Stimulated activated CD8-positive, alpha-beta memory T cell treated with anti-CD3 and anti-CD28 coated beads, Interleukin-2, amount 100 ng/mL, for 48 hours (primary cell): Measurements from ENCODE around the gene TENT5C.

Experiments used
- DNase-seq, 2 donors: peaks; one replicate each; pipeline ENCODE4 v3.0.0-alpha.2; 2020; ENCODE audit warnings: low read depth in 2 of 2

Gene TENT5C

GRCh38 chr1:117573386-117574023 lies 32.3 kb upstream of the TENT5C start:
- no peak for DNase-seq

DNA sequence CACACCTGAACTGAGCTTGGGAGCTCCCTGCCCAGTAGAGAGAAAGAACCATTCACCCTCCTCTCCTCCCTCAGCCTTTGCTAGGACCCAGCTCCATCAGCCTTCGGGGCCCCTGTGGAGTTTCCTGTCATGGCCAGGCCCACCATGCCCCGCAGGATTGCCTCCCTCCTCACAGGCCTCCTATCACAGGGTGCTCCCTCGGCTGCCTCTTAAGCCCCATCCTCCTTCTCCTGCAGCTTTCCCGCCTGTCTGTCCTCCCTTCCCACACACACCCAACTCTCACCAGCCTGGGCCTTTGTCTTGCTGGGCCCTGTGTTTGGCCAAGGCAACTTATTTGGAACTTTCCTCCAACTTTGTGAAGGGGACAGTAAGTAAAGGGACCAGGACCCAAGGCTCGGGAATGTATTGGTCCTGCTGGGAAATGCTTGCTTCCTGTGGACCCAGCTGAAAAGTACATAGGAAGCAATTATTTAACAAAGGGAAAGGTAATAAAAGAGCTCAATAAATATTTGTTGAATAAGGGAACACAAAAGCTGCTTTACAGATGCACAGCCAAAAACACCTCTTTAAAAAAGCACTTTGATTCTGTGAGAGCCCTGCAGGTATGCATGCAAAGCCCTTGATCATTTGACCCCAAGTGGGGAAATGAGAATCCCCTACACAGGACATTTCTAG lies 31.6 kb upstream of the TENT5C start:
- DNase-seq: no peak

GRCh38 chr1:117575586-117576225 lies 30.1 kb upstream of the TENT5C start:
- DNase-seq: no peak

DNA sequence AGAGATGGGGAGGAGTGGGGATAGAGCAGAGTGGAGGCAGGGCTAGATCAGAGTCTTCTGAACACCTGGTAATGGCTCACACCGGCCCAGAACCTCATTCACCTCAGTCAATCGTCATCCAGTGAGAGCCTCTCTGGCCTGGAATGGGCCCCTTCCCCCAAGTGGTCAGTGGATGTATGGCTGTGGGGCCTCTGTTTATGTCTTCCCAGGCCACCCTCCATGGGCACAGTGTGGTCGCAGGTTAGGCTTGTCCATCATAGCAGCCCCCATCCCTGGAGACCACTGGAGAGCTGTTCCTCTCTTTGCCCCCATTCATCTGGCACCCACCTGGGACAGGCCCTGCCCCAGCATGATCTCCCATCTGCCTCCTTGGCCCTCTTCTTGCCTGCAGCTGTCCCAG lies 29.6 kb upstream of the TENT5C start:
- DNase-seq: no peak

- no peak for DNase-seq
Measured at GRCh38 chr1:117577191-117577885, 28.5 kb upstream of the TENT5C start.

DNA sequence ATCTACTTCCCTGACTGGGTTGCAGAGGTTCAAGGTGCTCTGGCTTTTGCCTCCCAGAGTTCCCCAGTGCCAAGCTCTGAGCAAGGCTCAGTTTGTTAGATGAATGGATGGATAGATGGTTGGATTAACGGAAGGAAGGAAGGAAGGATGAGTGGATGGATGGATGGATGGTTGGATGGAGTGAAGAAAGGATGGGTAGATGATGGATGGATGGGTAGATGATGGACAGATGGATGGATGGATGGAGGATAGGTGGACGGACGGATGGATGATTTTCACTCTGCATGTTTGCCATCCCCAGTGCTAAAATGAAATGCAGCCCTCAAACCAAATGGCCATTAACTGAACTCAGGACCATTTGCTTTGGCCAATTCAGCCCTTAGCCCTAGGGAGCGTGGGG lies 27.4 kb upstream of the TENT5C start:
- no peak for DNase-seq

DNA sequence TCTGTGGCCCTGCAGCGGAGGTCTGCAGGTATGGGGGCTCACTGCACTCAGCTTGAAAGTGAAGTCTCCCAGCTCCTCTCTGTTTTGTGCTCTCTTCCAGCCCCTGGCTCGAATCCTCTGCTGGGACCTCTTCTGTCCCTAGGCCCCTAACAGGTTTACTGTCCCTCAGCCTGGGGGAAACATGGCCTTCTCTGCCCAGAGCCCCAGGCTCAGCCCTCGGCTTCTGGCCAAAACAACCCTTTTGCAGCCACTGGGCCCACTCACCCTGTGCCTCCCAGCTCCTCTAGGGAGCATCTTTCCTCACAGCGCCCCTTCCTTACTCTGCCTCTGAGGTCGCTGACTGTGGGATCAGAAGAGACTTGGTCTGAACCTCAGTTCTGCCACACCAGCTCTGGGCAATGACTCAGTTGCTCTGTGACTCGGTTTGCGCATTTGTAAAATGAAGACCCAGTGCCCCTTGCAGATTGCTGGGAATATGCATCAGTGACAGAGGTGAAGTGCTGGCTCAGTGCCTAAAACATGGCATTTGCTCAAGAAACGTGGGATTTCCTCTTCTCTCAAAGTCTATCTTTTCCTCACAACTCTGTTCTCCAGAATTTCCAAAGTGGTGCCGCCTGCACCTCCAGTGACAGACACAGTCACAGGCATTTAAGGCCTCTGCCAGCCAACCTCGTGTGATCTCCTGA lies 26.5 kb upstream of the TENT5C start:
- DNase-seq: no peak

GRCh38 chr1:117580436-117580835 lies 25.4 kb upstream of the TENT5C start:
- no peak for DNase-seq

DNA sequence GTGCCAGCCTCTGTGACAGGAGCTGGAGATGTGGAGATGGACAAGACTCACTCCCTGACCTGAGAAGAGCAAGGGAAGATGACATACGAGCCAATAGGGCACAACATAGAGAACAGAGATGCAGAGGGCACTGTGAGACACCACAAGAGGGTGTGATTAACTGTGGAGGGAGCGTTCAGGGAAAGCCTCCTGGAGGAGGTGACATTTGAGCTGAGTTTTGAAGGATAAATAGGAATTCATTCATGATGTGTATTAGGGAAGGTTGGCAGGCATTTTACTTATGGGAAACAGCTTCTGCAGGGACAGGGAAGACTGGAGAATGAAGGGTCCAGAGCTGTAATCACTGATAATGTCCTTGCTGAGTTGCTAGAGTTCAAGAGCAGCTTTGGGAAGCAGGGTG lies 25.0 kb upstream of the TENT5C start:
- no peak for DNase-seq

DNA sequence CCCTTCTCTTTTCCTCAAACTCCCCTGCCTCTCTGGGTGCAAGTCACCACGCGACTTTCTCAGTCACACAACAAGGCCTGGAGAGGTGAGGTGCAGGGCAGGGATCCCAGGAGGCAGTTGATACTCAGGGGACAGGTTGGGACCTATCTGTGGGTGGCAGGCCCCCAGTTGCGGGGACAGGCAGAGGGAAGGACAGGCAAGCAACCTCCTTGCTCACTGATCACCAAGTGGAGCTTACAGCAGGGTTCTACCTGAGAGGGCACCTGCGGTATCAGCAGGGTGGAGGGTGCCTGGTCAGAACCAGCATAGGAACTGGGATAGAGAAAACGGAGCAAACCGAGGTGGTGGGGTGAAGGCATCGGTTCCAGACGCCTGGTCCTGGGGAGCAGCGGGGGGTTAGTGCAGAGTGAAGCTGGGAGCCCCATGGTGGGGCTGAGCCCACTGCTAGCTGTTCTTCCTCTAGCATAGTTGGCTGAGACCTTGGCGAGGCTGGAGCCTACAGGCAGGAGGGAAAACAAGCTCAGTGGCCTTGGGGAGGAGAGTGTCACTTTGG lies 24.4 kb upstream of the TENT5C start:
- DNase-seq: no peak

DNA sequence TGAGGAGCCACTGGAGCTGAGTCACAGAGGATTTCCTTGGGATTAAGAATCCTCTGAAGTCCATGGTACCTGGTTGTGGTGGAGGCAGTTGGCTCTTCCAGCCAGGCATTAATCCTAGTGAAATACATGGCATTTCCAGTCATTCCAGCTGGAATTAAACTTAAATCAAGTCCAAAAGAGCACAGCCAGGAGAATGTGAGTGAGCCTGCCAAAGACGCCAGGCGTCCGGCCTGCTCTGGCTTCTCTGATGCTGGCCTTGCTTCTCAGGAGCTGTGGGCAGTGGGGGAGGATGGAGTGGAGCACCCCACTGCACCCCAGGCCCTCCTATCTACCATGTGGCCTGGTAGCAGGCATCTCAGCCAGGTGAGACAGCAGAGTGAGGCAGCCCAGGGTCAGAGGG lies 23.4 kb upstream of the TENT5C start:
- DNase-seq: no peak

GRCh38 chr1:117583247-117583646 lies 22.6 kb upstream of the TENT5C start:
- DNase-seq: no peak

DNA sequence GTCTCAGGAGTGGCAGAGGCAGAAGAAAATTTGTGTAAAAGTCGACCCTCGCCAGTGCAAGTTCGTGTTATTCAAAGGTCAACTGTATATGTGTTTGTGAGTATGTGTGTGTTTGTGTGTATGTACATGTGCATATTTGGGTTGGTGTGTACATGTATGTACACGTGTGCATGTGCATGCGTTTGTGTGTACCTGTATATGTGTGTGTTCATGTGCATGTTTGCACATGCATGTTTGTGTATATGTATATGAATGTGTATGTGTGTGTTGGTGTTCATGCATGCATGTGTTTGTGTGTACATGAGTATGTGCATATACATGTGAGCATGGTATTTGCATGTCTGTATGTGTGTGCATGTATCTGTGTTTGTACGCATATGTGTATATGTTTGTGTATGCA lies 21.7 kb upstream of the TENT5C start:
- no peak for DNase-seq

DNA sequence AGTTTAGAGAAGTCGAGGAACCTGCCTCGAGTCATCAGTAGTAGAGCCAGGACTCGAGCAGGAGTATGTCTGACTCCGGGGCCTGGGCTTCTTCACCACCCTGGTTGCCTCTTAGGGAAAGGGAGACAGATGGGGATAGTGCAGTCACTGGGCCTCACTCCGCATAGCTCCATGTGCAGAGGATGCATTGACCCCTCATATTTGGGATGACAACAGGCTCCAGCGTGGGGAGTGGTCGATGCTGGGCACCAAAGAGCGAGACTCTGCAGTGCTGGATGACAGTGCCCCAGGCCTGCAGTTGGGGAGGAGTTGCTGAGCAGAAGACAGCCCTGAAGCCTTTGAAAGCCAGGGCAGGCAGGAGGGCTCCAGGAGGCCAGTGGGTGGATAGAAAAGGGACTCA lies 20.8 kb upstream of the TENT5C start:
- no peak for DNase-seq

DNA sequence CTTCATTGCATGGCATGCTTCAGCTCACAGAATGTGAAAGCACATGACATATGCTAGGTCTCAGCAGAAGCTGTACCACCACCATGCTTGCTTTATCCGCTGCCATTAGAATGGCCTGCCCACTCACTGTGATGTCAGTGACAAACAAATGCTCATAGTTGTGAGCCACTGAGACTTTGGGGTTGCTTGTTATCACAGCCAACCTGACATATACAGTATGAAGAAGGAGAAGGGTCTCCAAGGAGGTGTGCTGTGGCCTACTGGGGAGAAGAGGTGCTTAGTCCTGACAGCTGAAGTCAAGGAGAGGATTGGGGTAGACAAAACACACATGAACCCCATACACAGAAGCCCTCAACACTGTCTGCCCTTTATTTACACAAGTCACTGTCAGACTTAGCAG lies 19.5 kb upstream of the TENT5C start:
- DNase-seq: no peak

DNA sequence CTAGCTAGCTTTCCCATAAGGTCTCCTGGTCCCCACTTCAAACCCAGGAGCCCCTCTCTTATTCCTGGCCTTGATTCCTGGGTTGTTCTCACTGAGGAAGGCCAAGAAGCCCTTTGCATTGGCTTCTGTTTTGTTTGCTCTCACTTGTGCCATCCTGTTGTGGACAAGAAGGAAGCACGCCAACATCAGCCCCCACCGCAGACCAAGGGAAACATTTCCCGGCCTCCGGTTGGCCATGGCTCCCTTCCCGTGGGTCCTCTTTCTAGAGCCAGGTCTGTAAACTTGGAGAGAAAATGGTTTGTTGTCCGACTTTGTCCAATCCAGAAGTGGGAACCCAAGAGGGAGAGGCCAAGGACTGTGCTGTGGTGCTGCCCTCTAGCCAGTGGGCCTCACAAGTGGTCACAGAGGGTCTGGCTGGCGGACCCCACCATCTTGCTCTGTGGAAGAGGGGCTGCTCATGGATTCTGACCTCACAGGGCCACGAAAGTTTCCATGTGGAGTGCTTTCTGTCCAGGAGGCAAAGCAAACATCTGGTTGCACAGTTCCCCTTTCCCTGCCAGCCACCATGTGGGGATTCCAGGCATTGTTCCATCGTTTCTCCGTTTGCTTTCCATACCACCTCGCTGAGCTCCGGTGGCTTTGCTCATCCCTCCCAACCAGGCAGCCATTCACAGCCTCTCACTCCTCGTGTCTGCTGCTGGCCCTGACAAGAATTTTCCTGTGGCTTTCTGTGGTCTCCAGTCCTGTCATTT lies 18.9 kb upstream of the TENT5C start:
- no peak for DNase-seq

DNA sequence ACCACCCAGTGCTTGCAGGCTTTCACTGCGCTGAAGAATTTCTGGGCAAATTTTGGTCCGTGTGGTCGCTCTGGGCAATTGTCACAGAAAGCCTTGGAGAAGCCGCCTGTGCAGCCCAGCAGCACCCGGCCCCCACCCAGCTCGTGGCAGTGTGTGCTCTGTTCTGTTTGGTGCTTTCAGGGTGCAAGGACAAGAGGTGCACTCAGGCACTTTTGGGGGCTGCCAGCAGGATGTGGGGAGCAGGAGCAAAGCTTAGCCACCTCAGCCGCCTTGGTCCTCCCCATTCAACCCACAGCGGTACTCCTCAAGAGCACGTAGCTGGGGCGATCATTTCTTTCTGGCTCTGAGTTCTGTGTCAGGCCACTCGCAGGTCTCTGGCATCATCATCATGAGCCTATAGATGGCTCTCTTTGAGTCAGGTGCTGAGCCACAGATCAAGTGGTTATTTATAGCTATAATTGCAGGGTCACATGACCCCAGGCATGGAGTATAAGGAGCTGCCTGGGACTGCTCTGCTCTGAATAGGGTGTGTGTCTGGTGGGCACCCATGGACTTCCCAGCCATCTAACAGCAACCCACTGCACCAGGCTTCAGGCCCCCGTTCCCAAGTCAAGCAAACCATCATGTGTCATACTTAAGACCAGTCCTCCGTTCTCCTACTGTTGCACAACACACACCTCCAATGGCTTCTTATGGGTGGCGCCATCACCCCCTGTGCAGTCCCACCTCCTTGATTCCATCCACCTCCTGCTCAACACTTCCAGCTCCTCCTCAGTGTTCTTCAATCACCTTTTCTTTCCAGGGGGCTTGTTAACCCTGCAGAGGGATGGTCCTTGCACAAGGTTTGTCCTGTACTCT lies 18.1 kb upstream of the TENT5C start:
- DNase-seq: no peak

DNA sequence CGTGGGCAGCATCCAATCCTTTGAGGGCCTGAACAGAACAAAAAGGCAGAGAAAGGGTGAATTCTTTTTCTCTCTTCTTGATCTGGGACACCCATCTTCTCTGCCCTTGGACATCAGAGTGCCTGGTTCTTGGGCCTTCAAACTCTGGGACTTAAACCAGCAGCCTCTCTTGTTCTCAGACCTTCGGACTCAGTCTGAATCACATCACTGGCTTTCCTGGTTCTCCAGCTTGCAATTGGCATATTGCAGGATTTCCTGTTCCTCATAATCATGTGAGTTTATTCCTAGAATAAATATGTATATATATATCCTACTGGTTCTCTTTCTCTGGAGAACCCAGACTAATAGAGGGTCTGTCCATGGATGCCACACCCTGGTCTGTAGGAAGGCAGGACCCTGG lies 16.3 kb upstream of the TENT5C start:
- DNase-seq: no peak

GRCh38 chr1:117590273-117590925 lies 15.4 kb upstream of the TENT5C start:
- DNase-seq: no peak

- no peak for DNase-seq
Measured at GRCh38 chr1:117591252-117591651, 14.6 kb upstream of the TENT5C start.
